GM10248 (cell line): ENCODE measurements around the gene LPIN2.
"Not testable (repeated sequence)": the region's sequence is repeated elsewhere in the genome, so short reads cannot be mapped to it uniquely, and the experiment has no call there.

ENCODE experiments used
- CTCF ChIA-PET: fragments of 300-600 bp; sonication (Branson Sonifier 250); formaldehyde crosslinking; extraction: SDS; loops from one replicate; lab custom pipeline; 2021; ENCODE audit warnings: antibody characterized with exemption; lab: Yijun Ruan, JAX
- POLR2A ChIA-PET: fragments of 350-650 bp; sonication (Branson Sonifier 250); formaldehyde crosslinking; extraction: SDS; loops from one replicate; lab custom pipeline; 2020; ENCODE audit warnings: antibody characterized with exemption; lab: Yijun Ruan, JAX
- DNase-seq: peaks from one replicate; pipeline ENCODE4 v3.0.0; 2012; ENCODE audit errors: extremely low spot score
- CTCF ChIP-seq: IDR thresholded peaks from 2 replicates; pipeline ENCODE4 v1.5.1; 2012; ENCODE audit warnings: mild to moderate bottlenecking, low read depth; ENCODE audit errors: extremely low read depth, missing control alignments, control extremely low read depth

LPIN2 gene

GRCh38 chr18:3037423-3037915 lies 24.5 kb upstream of the LPIN2 start:
- ChIA-PET POLR2A (no interaction called here), CTCF (interaction anchor here (1.7 kb wide), 1 partner anchor 26 kb away, joined by 9 read pairs; no protein-coding TSS in a partner anchor)
- TF ChIP-seq CTCF: no peak
- DNase-seq: peak; percentile 80

- no peak for TF ChIP-seq CTCF
- DNase-seq: no peak
- CTCF ChIA-PET: interaction anchor here (1.0 to 1.7 kb wide), 3 partner anchors 21 to 93 kb away, joined by 3 to 9 read pairs (median 4); no protein-coding TSS in a partner anchor
- POLR2A ChIA-PET: no interaction called here
Observed at GRCh38 chr18:3036108-3036507, 23.2 kb upstream of the LPIN2 start.

- POLR2A ChIA-PET: no interaction called here
- CTCF ChIA-PET: interaction anchor here (1.0 to 1.4 kb wide), 2 partner anchors 20 to 93 kb away, joined by 3 to 4 read pairs; no protein-coding TSS in a partner anchor
- TF ChIP-seq CTCF: no peak
- DNase-seq: no peak
Observed at GRCh38 chr18:3035635-3036034, 22.7 kb upstream of the LPIN2 start.

- DNase-seq: no peak
- ChIA-PET CTCF (interaction anchor here (1.3 kb wide), 1 partner anchor 11 kb away, joined by 3 read pairs; no protein-coding TSS in a partner anchor), POLR2A (no interaction called here)
- no peak for TF ChIP-seq CTCF
Observed at GRCh38 chr18:3032721-3033120, 19.8 kb upstream of the LPIN2 start.

GRCh38 chr18:3029215-3029952 lies 16.4 kb upstream of the LPIN2 start:
- CTCF ChIA-PET: interaction anchor here (1.0 to 1.5 kb wide), 3 partner anchors 10 to 33 kb away, joined by 3 to 4 read pairs (median 3); no protein-coding TSS in a partner anchor
- POLR2A ChIA-PET: no interaction called here
- TF ChIP-seq CTCF: no peak
- no peak for DNase-seq

GRCh38 chr18:3028115-3028514 lies 15.2 kb upstream of the LPIN2 start:
- DNase-seq, CTCF ChIA-PET, POLR2A ChIA-PET: not testable (repeated sequence)

GRCh38 chr18:3027370-3027891 lies 14.5 kb upstream of the LPIN2 start:
- DNase-seq: no peak
- ChIA-PET CTCF (no interaction called here), POLR2A (no interaction called here)
- TF ChIP-seq CTCF: no peak
